GM12891 (cell line): Measurements from ENCODE around the gene P2RY14.

Experiments
- POLR2A ChIP-seq: IDR thresholded peaks from 2 replicates; pipeline ENCODE4 v1.6.1; 2011; ENCODE audit warnings: low read depth, low read length, control low read depth
- POLR2AphosphoS5 ChIP-seq: IDR thresholded peaks from 2 replicates; pipeline ENCODE4 v1.6.1; 2011; ENCODE audit warnings: low read depth, low read length, control low read depth

GRCh38 chr3:151213881-151214280 lies 64.5 kb downstream of the P2RY14 start:
- no peak for TF ChIP-seq POLR2AphosphoS5
- TF ChIP-seq POLR2A: no peak
